Endodermal cell (in vitro differentiated cells): Measurements from ENCODE around the gene SCTR. TPM values are rescaled to one million over a fixed set of nuclear protein-coding genes. Genes with fewer than 3 reads are reported as not detected.

ENCODE experiments used
- DNase-seq: peaks from one replicate; pipeline ENCODE4 v3.0.0-alpha.2; 2017
- H3K27ac ChIP-seq: 2 replicates; pipeline ENCODE4 v1.5.1; 2013; ENCODE audit warnings: mild to moderate bottlenecking, low read depth, low read length, moderate library complexity
- H3K27me3 ChIP-seq: 2 replicates; pipeline ENCODE4 v1.6.1; 2013; ENCODE audit warnings: mild to moderate bottlenecking, low read length, moderate library complexity; ENCODE audit not compliant: insufficient read depth, control insufficient read depth, poor library complexity, severe bottlenecking
- H3K36me3 ChIP-seq: 2 replicates; pipeline ENCODE4 v1.7.0; 2013; ENCODE audit warnings: mild to moderate bottlenecking, low read length, moderate library complexity; ENCODE audit not compliant: control insufficient read depth, insufficient read depth
- H3K4me1 ChIP-seq: one replicate; pipeline ENCODE4 v1.7.0; 2013; ENCODE audit warnings: low read length; ENCODE audit not compliant: control insufficient read depth, insufficient read depth
- H3K4me3 ChIP-seq: 2 replicates; pipeline ENCODE4 v1.5.1; 2013; ENCODE audit warnings: mild to moderate bottlenecking, low read length, moderate library complexity
- H3K9ac ChIP-seq: 2 replicates; pipeline ENCODE4 v1.6.1; 2013; ENCODE audit warnings: mild to moderate bottlenecking, low read length, moderate library complexity; ENCODE audit not compliant: poor library complexity, severe bottlenecking; ENCODE audit errors: extremely low read depth
- H3K9me3 ChIP-seq: 2 replicates; pipeline ENCODE4 v1.6.1; 2013; ENCODE audit warnings: mild to moderate bottlenecking, low read length, moderate library complexity; ENCODE audit not compliant: control insufficient read depth
- H3K27ac Mint-ChIP-seq: 2 replicates; pipeline ENCODE4 v1.8.0; 2020; ENCODE audit warnings: mixed read lengths
- H3K27me3 Mint-ChIP-seq: 2 replicates; pipeline ENCODE4 v1.8.0; 2021; ENCODE audit warnings: mild to moderate bottlenecking, mixed read lengths; ENCODE audit not compliant: insufficient read depth
- H3K36me3 Mint-ChIP-seq: 2 replicates; pipeline ENCODE4 v1.8.0; 2020; ENCODE audit warnings: low read depth, mixed read lengths
- H3K4me1 Mint-ChIP-seq: 2 replicates; pipeline ENCODE4 v1.8.0; 2020; ENCODE audit warnings: mixed read lengths
- H3K4me3 Mint-ChIP-seq: 2 replicates; pipeline ENCODE4 v1.8.0; 2020; ENCODE audit warnings: mild to moderate bottlenecking, moderate library complexity, mixed read lengths
- H3K9me3 Mint-ChIP-seq: 2 replicates; pipeline ENCODE4 v1.8.0; 2020; ENCODE audit warnings: mild to moderate bottlenecking, mixed read lengths
- CTCF ChIP-seq: fragments of 200-600 bp; sonication (generic); conservative IDR thresholded peaks from 2 replicates; pipeline ENCODE4 v1.5.0; 2021; ENCODE audit warnings: antibody characterized with exemption, mild to moderate bottlenecking
- WGBS, 2 experiments: methylation state at CpG; one replicate each; pipeline versions ENCODE4 v1.1.5 to v1.1.7; 2013; ENCODE audit warnings: missing lambda C conversion rate in 2 of 2, mixed read lengths in 1 of 2; ENCODE audit not compliant: insufficient coverage in 1 of 2, insufficient read length in 1 of 2; 5-methylcytosine and 5-hydroxymethylcytosine counted together
- total RNA-seq, 2 donors: library from RNA; stranded (reverse); fragmentation: NEBNext Ultra II Directional in 1 of 2; extraction: Animal tissue kit (Norgen Biotek cat#: 25700) in 1 of 2; gene quantifications; 2 replicates in 1 of 2; 3 replicates in 1 of 2; pipeline ENCODE4 v1.2.1, GENCODE V29; 2021

SCTR gene
- total RNA-seq, 2 donors from 2014 or later, result 0.20 to 0.49 TPM

DNA sequence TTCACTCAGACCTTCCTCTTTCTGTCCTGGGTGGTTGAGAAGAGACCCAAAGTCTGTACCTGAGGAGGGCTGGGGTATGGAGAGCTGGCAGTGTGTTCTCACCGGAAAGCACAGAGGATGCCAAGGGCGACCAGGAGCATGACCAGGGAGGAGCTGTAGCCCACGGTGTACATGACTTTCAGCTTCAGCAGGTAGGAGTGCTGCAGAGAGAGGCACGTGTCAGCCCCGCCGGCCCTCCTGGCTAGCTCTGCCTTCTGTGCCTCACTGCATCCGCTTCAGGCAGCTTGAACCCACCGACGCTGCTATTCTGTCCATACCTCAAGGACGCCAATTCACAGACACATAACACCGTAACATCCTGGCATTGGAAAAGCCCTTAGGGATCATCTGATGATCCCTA, 58.6 kb downstream of the SCTR start:
- H3K4me1 Mint-ChIP-seq, result no peaks in the 10 kb centered on the region

DNA sequence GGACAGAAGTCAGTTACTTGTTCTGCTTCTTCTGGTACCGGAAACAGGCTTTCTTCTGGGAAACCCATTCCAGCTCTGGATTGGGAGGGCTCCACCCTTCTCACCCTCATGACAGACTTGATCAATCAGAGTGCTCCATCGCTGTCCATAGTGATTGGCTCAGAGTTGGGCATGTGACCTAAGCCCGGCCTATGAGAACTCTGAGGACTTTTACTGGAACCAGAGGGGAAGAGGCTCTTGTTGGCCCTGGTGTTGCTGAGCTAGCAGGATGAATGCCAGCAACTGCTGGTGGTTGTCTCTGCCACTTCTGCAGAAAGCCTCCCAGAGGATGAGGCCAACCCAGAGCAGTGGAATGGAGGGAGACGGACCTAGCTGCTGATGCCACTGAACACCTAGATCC, 59.3 kb downstream of the SCTR start:
- Mint-ChIP-seq H3K4me1 (no peaks in the 10 kb centered on the region), H3K9me3 (no peaks in the 10 kb centered on the region), H3K36me3 (no peaks in the 10 kb centered on the region), H3K27me3 (no peaks in the 10 kb centered on the region), H3K27ac (no peak overlapping the region), H3K4me3 (no peak overlapping the region)
- DNase-seq, result no peak
- Histone ChIP-seq H3K4me3 (no peak overlapping the region), H3K9ac (no peak overlapping the region), H3K27me3 (no peaks in the 10 kb centered on the region), H3K9me3 (no peaks in the 10 kb centered on the region), H3K27ac (no peak overlapping the region), H3K36me3 (no peaks in the 10 kb centered on the region), H3K4me1 (no peaks in the 10 kb centered on the region)
- WGBS, 2 experiments, result 90 to 100% methylated on average over 2 to 4 of the region's 4 CpGs
- TF ChIP-seq CTCF, result no peak

More for the DNA sequence above, 58.6 kb downstream of the SCTR start:
- no peak overlapping the region for H3K27ac Mint-ChIP-seq
- no peaks in the 10 kb centered on the region for H3K4me1 ChIP-seq
- no peak overlapping the region for H3K4me3 ChIP-seq
- 95 to 98% methylated on average over 9 to 11 of the region's 11 CpGs for WGBS, 2 experiments
- no peaks in the 10 kb centered on the region for H3K27me3 ChIP-seq
- no peaks in the 10 kb centered on the region for H3K36me3 Mint-ChIP-seq
- H3K36me3 ChIP-seq, result no peaks in the 10 kb centered on the region
- no peak for DNase-seq
- no peak overlapping the region for H3K9ac ChIP-seq
- no peaks in the 10 kb centered on the region for H3K27me3 Mint-ChIP-seq
- no peaks in the 10 kb centered on the region for H3K9me3 Mint-ChIP-seq
- no peak overlapping the region for H3K27ac ChIP-seq
- no peak for TF ChIP-seq CTCF
- H3K4me3 Mint-ChIP-seq, result no peak overlapping the region
- H3K9me3 ChIP-seq, result no peaks in the 10 kb centered on the region

GRCh38 chr2:119463990-119464389, 60.3 kb downstream of the SCTR start:
- no peak overlapping the region for H3K4me3 ChIP-seq
- 92 to 99% methylated on average over 8 to 9 of the region's 9 CpGs for WGBS, 2 experiments
- no peaks in the 10 kb centered on the region for H3K27me3 ChIP-seq
- no peak overlapping the region for H3K9ac ChIP-seq
- no peak overlapping the region for H3K27ac ChIP-seq
- H3K4me1 ChIP-seq, result no peaks in the 10 kb centered on the region
- Mint-ChIP-seq H3K27ac (no peak overlapping the region), H3K4me1 (no peaks in the 10 kb centered on the region), H3K4me3 (no peak overlapping the region), H3K9me3 (no peaks in the 10 kb centered on the region), H3K27me3 (no peaks in the 10 kb centered on the region), H3K36me3 (no peaks in the 10 kb centered on the region)
- no peaks in the 10 kb centered on the region for H3K9me3 ChIP-seq
- peak; percentile 40 for TF ChIP-seq CTCF
- no peak for DNase-seq
- H3K36me3 ChIP-seq, result no peaks in the 10 kb centered on the region
